ENCODE results near the gene NELL2. TPM values are rescaled to one million over a fixed set of nuclear protein-coding genes. Genes with fewer than 3 reads are reported as not detected.

The NELL2 gene
- polyA plus RNA-seq, 1 experiment: 0.43 TPM

DNA sequence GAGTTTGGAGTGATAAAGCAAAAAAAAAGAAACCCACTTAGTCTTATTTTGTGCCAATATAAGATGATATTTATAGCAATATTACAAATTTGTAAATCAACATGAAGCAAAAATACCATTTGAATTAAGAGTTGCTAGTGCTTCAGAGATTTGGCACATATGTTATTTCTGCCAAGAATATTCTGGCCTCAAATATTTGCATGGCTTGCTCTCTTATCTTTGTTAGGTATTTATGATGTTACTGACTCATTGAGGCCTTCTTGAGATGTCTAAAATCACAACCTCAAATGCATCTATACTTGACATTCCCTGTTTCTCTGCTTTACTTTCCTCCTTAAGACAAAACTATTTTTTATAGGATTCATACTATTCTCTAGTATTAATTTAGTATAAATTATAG lies 301.5 kb downstream of the NELL2 start:
- TF ChIP-seq, protein P1, sequence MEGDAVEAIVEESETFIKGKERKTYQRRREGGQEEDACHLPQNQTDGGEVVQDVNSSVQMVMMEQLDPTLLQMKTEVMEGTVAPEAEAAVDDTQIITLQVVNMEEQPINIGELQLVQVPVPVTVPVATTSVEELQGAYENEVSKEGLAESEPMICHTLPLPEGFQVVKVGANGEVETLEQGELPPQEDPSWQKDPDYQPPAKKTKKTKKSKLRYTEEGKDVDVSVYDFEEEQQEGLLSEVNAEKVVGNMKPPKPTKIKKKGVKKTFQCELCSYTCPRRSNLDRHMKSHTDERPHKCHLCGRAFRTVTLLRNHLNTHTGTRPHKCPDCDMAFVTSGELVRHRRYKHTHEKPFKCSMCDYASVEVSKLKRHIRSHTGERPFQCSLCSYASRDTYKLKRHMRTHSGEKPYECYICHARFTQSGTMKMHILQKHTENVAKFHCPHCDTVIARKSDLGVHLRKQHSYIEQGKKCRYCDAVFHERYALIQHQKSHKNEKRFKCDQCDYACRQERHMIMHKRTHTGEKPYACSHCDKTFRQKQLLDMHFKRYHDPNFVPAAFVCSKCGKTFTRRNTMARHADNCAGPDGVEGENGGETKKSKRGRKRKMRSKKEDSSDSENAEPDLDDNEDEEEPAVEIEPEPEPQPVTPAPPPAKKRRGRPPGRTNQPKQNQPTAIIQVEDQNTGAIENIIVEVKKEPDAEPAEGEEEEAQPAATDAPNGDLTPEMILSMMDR (IDR thresholded peaks at IDR 0.05; ENCODE audit: low read depth, low read length): no peak
- no peak for DNase-seq (ENCODE audit: low read depth, low spot score)
- POLR2A ChIA-PET: no interaction called here

DNA sequence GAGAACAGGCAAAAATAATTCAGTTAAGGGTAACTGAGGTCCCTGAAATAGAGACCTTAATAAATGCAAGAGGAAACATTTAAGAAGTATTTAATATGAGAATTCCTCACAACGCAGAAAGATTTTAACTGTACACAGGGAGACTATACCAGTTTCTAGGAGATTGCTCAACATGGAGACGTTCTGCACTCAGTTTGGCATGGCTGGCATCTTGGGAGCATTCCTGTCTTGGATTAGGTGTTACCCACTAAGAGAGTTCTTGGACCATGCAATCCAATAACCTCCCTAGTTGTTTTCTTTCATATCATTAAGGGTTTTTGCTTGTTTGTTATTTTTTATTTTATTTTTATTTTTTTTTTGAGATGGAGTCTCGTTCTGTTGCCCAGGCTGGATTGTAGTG lies 302.4 kb downstream of the NELL2 start:
- ChIA-PET CTCF (no interaction called here), POLR2A (no interaction called here)
- Histone ChIP-seq H3K9me3 (ENCODE audit: control insufficient read depth, insufficient read depth, low read length) (no peaks in the 10 kb centered on the region), H3K4me3 (ENCODE audit: low read depth, low read length) (no peak overlapping the region), H3K27me3 (ENCODE audit: control insufficient read depth, insufficient read depth, low read length) (no peaks in the 10 kb centered on the region), H3K27ac (ENCODE audit: low read depth, low read length) (no peak overlapping the region)
- TF ChIP-seq, protein P1 (IDR thresholded peaks at IDR 0.05; ENCODE audit: low read depth, low read length): no peak
- no peak for DNase-seq (ENCODE audit: low read depth, low spot score)

More for the DNA sequence above, 301.5 kb downstream of the NELL2 start:
- CTCF ChIA-PET: no interaction called here
- Histone ChIP-seq H3K9me3 (ENCODE audit: control insufficient read depth, insufficient read depth, low read length) (no peaks in the 10 kb centered on the region), H3K4me3 (ENCODE audit: low read depth, low read length) (no peak overlapping the region), H3K27me3 (ENCODE audit: control insufficient read depth, insufficient read depth, low read length) (no peaks in the 10 kb centered on the region), H3K27ac (ENCODE audit: low read depth, low read length) (no peak overlapping the region)

DNA sequence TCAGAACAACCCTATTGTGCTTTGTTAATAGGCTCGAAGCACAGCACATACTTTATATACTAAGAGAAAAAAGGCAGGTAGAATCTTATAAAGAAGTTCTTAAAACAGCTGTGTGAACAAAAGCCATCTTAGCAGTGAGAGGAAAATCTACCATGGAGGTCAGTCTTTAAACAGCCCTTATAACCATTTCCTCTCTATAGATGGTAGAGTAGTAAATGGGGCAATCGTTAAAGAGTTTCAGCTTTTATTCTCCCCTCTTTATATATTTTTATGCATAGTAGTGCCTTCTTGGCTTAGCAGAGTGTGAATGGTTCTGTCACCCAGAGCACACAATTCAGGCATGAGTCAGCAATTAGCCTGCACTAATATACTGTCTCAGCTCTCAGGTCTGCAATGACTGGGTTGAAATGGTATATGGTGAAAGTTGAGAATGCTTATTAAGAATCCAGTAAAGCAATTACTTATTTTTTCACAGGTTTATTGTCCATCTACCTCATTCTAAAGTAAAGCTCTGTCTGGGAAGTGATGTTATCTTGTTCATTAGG lies 305.0 kb downstream of the NELL2 start:
- Histone ChIP-seq H3K9me3 (ENCODE audit: control insufficient read depth, insufficient read depth, low read length) (no peaks in the 10 kb centered on the region), H3K27me3 (ENCODE audit: control insufficient read depth, insufficient read depth, low read length) (no peaks in the 10 kb centered on the region), H3K4me3 (ENCODE audit: low read depth, low read length) (no peak overlapping the region), H3K27ac (ENCODE audit: low read depth, low read length) (no peak overlapping the region)
- DNase-seq (ENCODE audit: low read depth, low spot score): no peak
- CTCF ChIA-PET: no interaction called here
- POLR2A ChIA-PET: no interaction called here
- TF ChIP-seq, protein P1 (IDR thresholded peaks at IDR 0.05; ENCODE audit: low read depth, low read length): no peak

DNA sequence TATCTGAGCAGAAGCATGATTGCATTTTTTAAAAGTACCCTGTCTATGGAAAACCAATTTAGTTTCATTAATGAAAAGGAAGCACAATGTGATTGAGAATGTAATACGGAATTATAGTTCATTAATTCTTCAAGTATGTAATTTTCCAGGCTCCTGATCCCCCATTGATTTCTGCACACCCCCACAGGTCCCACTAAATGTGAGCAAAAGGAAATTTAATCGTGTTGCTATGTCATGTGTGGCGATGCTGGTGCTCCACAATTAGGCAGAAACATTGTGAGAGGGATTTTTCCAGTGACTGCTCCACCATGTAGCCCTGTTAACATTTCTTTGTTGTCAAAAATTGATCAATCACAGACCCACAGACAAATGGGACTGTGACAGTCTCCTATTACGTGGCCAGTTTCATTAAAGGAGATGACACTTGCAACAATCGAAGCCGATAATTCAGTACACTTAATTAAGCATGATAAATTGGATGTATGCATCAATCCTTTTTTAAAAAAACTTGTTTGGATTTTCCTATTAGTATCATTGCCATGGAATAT lies 306.0 kb downstream of the NELL2 start:
- H3K4me3 ChIP-seq (ENCODE audit: low read depth, low read length): no peak overlapping the region
- TF ChIP-seq, protein P1 (IDR thresholded peaks at IDR 0.05; ENCODE audit: low read depth, low read length): no peak
- H3K27ac ChIP-seq (ENCODE audit: low read depth, low read length): no peak overlapping the region
- DNase-seq (ENCODE audit: low read depth, low spot score): no peak
- ChIA-PET POLR2A (no interaction called here), CTCF (no interaction called here)
- H3K27me3 ChIP-seq (ENCODE audit: control insufficient read depth, insufficient read depth, low read length): no peaks in the 10 kb centered on the region
- H3K9me3 ChIP-seq (ENCODE audit: control insufficient read depth, insufficient read depth, low read length): no peaks in the 10 kb centered on the region

DNA sequence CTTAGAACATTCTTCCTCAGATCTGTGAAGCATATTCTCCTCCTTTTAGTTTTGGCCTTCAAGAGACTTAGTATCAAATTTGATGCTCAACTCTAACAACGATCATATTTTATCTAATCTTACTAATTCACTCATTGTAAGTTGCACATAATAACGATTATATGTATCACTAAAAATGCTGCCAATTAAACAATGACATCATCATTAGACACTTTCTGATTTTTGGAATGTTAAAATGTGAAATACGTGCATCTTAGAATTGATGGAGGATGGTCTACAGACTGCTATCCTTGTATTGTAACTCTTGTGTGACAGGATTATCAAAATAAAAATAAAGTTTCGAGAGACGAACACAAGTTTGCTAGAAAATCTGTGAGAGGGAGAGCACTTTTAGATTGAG lies 311.0 kb downstream of the NELL2 start:
- TF ChIP-seq, protein P1 (IDR thresholded peaks at IDR 0.05; ENCODE audit: low read depth, low read length): no peak
- Histone ChIP-seq H3K4me3 (ENCODE audit: low read depth, low read length) (no peak overlapping the region), H3K9me3 (ENCODE audit: control insufficient read depth, insufficient read depth, low read length) (no peaks in the 10 kb centered on the region), H3K27ac (ENCODE audit: low read depth, low read length) (no peak overlapping the region), H3K27me3 (ENCODE audit: control insufficient read depth, insufficient read depth, low read length) (no peaks in the 10 kb centered on the region)
- ChIA-PET CTCF (no interaction called here), POLR2A (no interaction called here)
- DNase-seq (ENCODE audit: low read depth, low spot score): no peak
